NCI-H69 (cell line): Measurements from ENCODE around the gene TBC1D2B.

Source experiments
- DNase-seq: peaks from one replicate; lab custom pipeline; 2025; lab: John Stamatoyannopoulos, UW

Gene TBC1D2B

DNA sequence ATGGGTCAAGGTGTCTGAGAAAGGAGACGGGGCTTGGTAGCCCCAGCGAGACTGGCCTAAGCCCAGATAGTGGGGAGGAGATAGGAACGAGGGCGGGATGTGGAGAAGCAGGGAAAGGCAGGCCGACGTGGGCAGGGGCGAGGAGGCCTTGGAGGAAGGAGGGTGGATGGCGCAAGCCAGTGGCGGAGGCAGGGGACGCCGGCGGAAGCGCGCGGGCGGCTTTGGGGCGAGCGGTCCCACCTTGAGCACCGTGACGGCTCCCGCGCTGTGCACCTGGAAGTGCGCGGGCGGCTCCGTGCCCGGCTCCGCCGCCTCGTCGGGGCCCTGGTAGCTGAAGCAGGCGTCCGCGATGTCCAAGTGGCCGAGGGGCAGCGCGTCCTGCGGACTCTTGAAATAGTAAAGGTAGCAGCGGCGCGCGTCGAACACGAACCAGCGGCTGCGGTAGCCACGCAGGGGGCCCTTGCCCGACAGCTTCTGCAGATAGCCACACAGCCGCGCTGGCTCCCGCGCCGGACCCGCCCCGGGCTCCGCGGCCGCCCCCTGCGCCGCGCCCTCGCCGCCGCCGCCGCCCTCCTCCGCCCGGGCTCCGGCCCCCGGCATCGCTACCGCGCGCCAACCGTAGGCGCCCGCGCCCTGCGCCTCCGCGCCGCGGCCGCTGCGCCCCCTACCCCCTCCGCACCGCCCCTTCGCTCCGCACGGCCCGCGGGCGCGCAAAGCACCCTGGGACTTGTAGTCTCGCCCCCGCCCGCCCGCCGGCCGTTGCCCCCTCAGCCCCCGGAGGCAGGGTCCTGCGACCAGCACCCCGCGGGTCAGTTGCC lies at the start of gene TBC1D2B:
Gene TBC1D2B, minus strand, starts transcription at position 659 of the 818 bp plus-strand sequence. Its CDS starts 59 bp downstream, at position 600.
- DNase-seq, result peak; percentile 78

GRCh38 chr15:78125267-78125666 lies 47.8 kb upstream of the TBC1D2B start:
- DNase-seq, result no peak

- peak; percentile 88 for DNase-seq
Observed at GRCh38 chr15:78120523-78120922, 43.0 kb upstream of the TBC1D2B start.

- DNase-seq, result no peak
Observed at GRCh38 chr15:78112551-78112950, 35.0 kb upstream of the TBC1D2B start.

DNA sequence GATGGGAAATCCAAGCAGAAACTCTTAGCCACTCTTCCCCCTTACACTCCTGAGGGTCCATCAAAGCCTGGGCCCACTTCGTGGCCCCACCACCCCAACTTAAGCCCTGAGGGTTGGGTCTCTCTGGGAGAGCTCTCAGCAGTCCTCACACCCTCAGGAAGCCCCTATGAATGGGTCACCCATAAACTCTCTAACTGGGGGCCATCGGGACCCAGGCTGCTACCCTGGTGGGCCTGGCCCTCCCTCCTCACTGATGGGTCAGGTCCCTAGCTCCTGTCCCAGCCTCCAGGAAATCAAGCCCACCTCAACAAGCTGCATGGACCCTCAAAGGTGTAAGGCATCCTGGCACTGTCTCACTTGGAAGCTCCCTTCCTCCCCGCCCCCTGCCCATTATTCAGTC lies 34.3 kb upstream of the TBC1D2B start:
- no peak for DNase-seq

- DNase-seq, result no peak
Observed at GRCh38 chr15:78110916-78111475, 33.5 kb upstream of the TBC1D2B start.

- DNase-seq, result no peak
Observed at GRCh38 chr15:78110096-78110495, 32.6 kb upstream of the TBC1D2B start.

- no peak for DNase-seq
Observed at GRCh38 chr15:78109156-78109555, 31.6 kb upstream of the TBC1D2B start.

GRCh38 chr15:78108300-78109084 lies 31.0 kb upstream of the TBC1D2B start:
- peak; percentile 77 for DNase-seq

DNA sequence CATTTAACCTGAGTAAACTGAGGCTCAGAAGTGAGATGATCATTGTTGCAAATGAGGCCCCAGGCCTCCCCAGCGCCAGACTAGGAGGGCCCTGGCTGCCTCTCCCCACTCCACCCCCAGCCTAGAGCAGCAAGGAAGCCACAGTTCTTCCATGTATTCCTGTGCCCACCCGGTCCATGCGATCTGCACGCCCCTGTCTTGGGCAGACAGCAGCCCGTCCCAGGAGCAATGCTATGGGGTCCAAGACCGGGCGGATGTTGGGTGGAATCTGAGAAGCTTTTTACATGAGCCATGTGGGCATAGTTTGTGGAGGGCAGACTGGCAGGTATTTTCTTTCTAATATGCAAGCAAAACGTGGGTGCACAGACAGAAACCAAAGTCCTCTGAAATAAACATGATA lies 30.0 kb upstream of the TBC1D2B start:
- no peak for DNase-seq

DNA sequence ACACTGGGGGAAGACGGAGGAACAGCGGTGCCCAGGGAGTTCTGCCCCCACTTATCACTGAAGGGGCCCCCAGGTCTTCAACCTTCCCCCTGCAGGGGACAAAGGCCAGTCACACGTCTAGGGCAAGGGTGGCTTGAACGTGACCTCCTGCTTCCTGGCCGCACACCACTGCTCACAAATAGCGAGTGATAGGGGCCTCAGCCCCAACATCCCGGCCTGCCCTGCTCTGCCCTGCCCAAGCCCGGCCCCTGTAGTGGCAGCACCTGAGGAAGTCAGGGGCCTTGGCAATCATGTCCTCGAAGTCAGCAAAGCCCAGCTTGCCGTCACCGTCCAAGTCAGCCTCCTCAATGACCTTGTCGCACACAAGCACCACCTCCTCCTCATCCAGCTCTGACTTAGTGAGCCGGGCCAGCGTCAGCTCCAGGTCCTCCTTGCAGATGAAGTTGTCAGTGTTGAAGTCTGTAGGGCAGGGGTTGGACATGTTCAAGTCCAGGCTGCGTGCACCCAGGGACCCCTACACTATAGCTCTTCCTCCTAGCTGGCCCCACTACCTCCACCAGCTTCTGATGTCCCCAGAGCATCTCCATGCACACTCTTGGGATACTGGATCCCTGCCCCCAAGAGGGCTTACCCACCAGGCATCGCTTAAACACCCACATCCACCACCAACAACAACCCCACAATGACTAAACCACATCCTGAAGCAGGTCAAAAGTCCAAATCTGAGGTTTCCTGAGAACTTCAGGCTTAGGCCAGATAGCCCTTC lies 28.1 kb upstream of the TBC1D2B start:
- DNase-seq, result no peak

DNA sequence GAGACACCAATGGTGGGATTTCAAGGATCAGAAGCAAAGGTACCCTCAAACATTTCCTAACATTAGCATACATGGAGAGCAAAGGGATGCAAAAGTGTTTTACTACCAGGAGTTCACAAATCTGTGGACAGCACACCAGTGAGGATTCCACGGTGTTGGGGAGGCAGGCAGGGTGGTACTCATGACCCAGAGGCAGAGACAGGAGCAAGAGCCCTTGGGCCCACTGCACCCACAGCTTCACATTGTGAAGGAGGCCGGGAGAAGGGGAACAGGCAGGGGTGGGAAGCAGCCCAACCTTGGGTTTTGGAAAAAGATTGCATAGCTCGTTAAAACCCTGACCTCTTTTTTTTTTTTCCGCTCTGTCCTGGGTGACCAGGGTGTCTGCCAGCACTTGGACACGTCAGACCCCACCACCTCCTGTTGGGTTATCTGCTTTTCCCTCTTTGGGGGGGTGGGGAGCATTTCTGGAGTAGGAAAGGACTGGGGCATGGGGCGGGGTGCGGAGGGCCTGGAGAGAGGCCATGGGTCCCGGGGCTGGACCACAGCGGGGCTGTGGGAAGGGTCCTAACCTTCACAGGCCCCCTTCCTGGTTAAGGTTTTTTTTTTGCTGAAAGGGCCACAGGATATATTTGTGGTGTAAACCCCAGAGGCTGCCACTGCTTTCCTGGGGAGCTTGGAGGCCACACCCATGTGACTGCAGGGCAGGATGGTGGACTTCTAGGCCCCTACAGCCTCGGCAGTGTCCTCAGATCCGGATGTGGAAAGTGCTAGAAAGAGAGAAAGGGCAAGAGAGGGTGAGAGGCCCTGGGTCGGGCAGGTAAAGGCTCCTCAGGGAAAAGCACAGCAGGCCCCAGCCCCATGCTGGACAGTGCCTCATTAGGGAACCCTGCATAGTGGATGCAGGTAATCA lies 27.3 kb upstream of the TBC1D2B start:
- DNase-seq, result no peak

DNA sequence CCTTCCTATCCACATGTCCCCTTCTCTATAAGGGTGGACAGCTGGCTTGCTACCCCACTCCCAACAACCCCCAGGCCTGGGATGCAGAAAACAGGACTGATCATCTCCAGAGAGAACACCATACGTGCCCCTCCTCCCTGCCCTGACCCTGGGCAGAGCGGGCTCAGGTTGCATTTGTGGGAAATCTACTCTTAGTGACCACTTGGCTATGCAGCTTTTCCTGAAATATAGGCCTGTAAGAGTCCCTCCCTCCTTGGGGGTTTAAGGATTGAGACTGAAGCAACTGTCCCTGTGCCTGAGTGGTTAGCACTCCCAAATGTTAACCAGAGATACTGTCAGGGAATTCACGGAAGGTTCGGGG lies 26.6 kb upstream of the TBC1D2B start:
- DNase-seq, result no peak

DNA sequence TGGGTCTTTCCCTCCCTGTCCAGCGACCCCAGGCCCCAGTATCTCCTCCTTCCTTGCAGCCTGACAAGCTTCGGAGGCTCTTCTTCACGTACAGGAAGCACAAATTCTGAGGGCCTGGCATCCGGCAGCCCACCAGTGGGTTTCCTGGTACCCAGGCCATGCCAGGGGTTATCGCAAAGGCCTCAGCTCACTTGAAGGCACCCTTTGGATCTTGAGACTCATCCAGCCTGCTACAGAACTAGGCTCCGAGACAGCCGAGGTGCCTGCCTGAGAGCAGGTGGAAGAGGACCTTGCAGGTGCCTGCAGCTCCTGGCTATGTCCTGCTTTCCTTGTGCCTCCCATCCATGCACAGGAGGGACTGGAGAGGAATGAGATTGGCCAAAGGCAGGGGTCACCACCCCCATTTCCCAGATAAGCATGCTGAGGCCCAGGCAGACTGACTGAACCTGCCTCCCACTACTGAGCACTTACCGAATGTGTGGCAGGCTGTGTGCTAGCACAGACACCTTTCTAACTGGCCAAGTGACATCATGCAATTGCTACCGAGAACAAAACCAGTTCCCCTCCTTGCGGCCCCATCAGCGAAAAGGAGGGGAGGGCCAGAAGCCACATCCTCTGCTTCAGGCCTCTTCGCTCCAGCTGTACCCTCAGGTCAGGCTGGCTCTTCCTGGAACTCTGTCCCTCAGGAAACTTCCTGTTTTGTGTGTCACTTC lies 26.1 kb upstream of the TBC1D2B start:
- no peak for DNase-seq

- no peak for DNase-seq
Observed at GRCh38 chr15:78102741-78103140, 25.2 kb upstream of the TBC1D2B start.

DNA sequence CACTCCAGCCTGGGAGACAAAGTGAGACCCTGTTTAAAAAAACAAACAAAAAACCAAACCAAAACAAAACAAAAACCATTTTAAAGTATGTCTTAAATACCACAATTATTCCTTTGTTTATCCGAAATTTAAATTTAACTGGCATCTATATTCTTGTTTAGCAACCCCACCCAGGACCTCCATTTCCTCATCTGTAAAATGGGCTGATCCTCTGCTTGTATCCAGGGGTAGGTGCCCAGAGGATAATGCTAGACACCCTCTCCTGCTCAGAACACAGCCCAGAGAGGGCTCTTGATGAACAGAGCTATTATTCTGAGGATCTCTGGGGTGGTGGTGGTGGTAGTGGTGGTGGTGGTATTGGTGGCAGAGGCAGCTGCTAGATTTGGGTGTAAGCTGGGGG lies 24.7 kb upstream of the TBC1D2B start:
- DNase-seq, result no peak

DNA sequence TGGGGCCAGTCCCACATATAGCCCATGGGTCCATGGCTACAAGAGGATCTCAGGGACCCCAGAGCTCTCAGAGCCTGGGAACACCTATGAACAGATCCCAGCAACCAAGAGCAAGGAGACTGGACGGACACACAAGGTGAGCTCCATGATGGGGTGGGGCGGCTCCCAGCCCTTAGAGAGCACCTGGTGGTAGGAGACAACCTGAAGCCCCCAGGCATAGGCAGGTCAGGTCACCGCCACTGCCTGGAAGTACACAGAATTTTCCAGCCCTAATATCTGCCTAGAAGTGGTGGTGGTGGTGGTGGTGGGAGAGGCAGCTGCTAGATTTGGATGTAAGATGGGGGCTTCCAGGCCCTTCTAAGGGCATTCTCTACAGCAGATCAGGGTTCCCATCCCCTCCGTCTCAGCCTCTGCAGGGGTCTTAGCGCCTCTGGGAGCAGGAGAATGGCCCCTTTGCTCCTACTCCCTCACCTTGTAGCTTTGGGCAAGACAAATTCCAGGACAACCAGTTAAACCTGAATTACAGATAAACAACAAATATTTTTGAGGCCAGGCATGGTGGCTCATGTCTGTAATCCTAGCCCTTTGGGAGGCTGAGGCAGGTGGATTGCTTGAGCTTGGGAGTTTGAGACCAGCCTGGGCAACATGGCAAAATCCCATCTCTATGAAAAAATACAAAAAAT lies 24.1 kb upstream of the TBC1D2B start:
- DNase-seq, result no peak

GRCh38 chr15:78100886-78101285 lies 23.4 kb upstream of the TBC1D2B start:
- DNase-seq, result no peak

DNA sequence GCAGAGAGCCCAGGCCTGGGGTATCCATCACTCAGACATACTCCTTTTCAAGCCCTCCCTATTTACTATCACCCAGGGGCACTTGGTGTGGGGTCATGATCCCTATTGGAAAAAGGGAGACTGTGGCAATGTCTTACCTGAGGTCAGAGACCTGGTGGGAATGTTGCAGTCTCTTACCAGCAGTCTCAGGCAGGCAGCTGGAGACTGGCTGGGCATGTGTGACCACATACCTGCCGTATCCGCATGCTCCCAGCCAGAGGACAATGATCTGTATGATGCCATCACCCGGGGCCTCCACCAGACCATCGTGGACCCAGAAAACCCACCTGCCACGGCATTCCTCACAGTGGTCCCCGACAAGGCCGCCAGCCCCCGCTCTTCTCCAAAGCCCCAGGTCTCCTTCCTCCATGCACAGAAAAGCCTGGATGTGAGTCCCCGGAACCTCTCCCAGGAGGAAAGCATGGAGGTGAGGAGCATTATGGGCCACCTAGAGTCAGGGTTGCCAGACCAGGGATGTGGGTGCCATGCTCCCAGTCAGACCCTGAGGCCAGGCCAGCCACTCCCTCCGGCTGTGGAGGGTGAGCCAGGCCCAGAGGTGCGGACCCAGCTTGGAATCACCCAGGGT lies 20.7 kb upstream of the TBC1D2B start:
- DNase-seq, result no peak
